Erythroblast (primary cell): ENCODE results near the gene EIF3L.

Experiments used
- GATA1 ChIP-seq: IDR thresholded peaks from 2 replicates; pipeline ENCODE4 v1.6.1; 2011; ENCODE audit warnings: low read depth, mild to moderate bottlenecking, control low read depth, low read length, moderate library complexity
- POLR2A ChIP-seq: IDR thresholded peaks from 2 replicates; pipeline ENCODE4 v1.6.1; 2011; ENCODE audit warnings: mild to moderate bottlenecking, low read length

- TF ChIP-seq POLR2A (no peak), GATA1 (no peak)
These were observed 76.1 kb downstream of the EIF3L start for GRCh38 chr22:37925330-37925729.
